Uterus (tissue), 2 donors: Measurements from ENCODE around the gene DSN1.

Experiments used
- POLR2A ChIP-seq, 2 donors: fragments of 450-650 bp; IDR thresholded peaks; one replicate each; pipeline ENCODE4 v1.6.1; 2016; ENCODE audit warnings: antibody characterized with exemption in 2 of 2, mild to moderate bottlenecking in 1 of 2, moderate library complexity in 1 of 2
- TF ChIP-seq, protein P1 (sequence below), 4 experiments: fragments of 200-600 bp in 2 of 4; fragments of 450-650 bp in 2 of 4; sonication (generic) in 2 of 4; IDR thresholded peaks; one replicate each; pipeline ENCODE4 v1.5.1; 2016 to 2019; ENCODE audit warnings: antibody characterized with exemption in 4 of 4, mild to moderate bottlenecking in 2 of 4, moderate library complexity in 1 of 4

DNA sequence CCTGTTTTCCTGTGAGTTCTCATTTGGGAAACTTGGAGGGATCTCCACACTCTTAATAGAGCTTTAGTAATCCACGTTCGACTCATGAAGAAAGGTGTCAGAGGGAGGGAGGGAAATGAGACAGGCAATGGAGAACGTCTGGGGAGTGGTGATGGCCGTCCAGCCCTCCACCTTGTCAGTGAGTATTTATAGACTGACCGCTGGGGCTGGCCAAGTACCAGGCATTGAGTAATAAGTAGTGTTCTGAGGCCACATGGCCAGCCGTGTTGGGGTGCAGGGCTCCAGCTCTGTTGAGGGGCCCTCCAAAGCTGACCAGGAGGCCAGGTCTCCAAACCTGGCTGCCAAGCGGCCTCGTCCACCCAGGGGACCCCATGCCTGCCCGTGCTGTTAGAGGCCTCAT is 11.3 kb upstream of the DSN1 start:
- TF ChIP-seq, protein P1, sequence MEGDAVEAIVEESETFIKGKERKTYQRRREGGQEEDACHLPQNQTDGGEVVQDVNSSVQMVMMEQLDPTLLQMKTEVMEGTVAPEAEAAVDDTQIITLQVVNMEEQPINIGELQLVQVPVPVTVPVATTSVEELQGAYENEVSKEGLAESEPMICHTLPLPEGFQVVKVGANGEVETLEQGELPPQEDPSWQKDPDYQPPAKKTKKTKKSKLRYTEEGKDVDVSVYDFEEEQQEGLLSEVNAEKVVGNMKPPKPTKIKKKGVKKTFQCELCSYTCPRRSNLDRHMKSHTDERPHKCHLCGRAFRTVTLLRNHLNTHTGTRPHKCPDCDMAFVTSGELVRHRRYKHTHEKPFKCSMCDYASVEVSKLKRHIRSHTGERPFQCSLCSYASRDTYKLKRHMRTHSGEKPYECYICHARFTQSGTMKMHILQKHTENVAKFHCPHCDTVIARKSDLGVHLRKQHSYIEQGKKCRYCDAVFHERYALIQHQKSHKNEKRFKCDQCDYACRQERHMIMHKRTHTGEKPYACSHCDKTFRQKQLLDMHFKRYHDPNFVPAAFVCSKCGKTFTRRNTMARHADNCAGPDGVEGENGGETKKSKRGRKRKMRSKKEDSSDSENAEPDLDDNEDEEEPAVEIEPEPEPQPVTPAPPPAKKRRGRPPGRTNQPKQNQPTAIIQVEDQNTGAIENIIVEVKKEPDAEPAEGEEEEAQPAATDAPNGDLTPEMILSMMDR (IDR thresholded peaks at IDR 0.05), result no peak
- no peak for TF ChIP-seq POLR2A (IDR thresholded peaks at IDR 0.05)
